ENCODE results near the gene CHAF1B. TPM values are rescaled to one million over a fixed set of nuclear protein-coding genes. Genes with fewer than 3 reads are reported as not detected.

Gene CHAF1B
- total and polyA plus RNA-seq, 2 of the 8 experiments (the other 6 are each of a cell fraction or from before 2014, with no cell fraction given) = 11.8 to 23.1 TPM

DNA sequence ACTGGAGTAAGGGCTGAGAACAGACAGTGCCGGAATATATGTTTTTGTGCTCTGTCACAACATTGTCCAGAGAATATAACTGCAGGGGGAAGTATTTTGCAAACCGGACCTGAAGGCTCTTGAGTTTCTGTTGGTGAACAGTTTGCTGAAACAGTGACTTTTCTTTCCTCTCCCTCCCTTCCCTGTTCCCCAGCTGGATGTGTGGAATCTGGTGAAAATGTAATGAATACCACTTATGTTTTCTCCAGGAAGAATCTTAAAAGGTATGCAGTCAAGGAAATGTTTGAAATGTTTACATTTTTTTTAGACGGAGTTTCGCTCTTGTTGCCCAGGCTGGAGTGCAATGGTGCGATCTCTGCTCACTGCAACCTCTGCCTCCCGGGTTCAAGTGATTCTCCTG is 23.4 kb downstream of the CHAF1B start (continued):
- TF ChIP-seq, protein P1, sequence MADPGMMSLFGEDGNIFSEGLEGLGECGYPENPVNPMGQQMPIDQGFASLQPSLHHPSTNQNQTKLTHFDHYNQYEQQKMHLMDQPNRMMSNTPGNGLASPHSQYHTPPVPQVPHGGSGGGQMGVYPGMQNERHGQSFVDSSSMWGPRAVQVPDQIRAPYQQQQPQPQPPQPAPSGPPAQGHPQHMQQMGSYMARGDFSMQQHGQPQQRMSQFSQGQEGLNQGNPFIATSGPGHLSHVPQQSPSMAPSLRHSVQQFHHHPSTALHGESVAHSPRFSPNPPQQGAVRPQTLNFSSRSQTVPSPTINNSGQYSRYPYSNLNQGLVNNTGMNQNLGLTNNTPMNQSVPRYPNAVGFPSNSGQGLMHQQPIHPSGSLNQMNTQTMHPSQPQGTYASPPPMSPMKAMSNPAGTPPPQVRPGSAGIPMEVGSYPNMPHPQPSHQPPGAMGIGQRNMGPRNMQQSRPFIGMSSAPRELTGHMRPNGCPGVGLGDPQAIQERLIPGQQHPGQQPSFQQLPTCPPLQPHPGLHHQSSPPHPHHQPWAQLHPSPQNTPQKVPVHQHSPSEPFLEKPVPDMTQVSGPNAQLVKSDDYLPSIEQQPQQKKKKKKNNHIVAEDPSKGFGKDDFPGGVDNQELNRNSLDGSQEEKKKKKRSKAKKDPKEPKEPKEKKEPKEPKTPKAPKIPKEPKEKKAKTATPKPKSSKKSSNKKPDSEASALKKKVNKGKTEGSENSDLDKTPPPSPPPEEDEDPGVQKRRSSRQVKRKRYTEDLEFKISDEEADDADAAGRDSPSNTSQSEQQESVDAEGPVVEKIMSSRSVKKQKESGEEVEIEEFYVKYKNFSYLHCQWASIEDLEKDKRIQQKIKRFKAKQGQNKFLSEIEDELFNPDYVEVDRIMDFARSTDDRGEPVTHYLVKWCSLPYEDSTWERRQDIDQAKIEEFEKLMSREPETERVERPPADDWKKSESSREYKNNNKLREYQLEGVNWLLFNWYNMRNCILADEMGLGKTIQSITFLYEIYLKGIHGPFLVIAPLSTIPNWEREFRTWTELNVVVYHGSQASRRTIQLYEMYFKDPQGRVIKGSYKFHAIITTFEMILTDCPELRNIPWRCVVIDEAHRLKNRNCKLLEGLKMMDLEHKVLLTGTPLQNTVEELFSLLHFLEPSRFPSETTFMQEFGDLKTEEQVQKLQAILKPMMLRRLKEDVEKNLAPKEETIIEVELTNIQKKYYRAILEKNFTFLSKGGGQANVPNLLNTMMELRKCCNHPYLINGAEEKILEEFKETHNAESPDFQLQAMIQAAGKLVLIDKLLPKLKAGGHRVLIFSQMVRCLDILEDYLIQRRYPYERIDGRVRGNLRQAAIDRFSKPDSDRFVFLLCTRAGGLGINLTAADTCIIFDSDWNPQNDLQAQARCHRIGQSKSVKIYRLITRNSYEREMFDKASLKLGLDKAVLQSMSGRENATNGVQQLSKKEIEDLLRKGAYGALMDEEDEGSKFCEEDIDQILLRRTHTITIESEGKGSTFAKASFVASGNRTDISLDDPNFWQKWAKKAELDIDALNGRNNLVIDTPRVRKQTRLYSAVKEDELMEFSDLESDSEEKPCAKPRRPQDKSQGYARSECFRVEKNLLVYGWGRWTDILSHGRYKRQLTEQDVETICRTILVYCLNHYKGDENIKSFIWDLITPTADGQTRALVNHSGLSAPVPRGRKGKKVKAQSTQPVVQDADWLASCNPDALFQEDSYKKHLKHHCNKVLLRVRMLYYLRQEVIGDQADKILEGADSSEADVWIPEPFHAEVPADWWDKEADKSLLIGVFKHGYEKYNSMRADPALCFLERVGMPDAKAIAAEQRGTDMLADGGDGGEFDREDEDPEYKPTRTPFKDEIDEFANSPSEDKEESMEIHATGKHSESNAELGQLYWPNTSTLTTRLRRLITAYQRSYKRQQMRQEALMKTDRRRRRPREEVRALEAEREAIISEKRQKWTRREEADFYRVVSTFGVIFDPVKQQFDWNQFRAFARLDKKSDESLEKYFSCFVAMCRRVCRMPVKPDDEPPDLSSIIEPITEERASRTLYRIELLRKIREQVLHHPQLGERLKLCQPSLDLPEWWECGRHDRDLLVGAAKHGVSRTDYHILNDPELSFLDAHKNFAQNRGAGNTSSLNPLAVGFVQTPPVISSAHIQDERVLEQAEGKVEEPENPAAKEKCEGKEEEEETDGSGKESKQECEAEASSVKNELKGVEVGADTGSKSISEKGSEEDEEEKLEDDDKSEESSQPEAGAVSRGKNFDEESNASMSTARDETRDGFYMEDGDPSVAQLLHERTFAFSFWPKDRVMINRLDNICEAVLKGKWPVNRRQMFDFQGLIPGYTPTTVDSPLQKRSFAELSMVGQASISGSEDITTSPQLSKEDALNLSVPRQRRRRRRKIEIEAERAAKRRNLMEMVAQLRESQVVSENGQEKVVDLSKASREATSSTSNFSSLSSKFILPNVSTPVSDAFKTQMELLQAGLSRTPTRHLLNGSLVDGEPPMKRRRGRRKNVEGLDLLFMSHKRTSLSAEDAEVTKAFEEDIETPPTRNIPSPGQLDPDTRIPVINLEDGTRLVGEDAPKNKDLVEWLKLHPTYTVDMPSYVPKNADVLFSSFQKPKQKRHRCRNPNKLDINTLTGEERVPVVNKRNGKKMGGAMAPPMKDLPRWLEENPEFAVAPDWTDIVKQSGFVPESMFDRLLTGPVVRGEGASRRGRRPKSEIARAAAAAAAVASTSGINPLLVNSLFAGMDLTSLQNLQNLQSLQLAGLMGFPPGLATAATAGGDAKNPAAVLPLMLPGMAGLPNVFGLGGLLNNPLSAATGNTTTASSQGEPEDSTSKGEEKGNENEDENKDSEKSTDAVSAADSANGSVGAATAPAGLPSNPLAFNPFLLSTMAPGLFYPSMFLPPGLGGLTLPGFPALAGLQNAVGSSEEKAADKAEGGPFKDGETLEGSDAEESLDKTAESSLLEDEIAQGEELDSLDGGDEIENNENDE (IDR thresholded peaks at IDR 0.05; ENCODE audit: insufficient replicate concordance, low read length) = no peak
- TF ChIP-seq CBX5 (IDR thresholded peaks at IDR 0.05; ENCODE audit: low read depth, low read length) (no peak), KDM1A (IDR thresholded peaks at IDR 0.05; ENCODE audit: borderline replicate concordance, low read length) (no peak), BACH1 (IDR thresholded peaks at IDR 0.05; ENCODE audit: low read length) (no peak), ZNF274 (IDR thresholded peaks at IDR 0.05; ENCODE audit: borderline replicate concordance, extremely low read depth, low read length) (no peak), JUN (IDR thresholded peaks at IDR 0.05; ENCODE audit: low read depth, low read length) (no peak), CEBPB (IDR thresholded peaks at IDR 0.05; ENCODE audit: low read depth, low read length) (no peak), BRCA1 (IDR thresholded peaks at IDR 0.05; ENCODE audit: low read depth, low read length) (no peak)
- TF ChIP-seq, protein P2, sequence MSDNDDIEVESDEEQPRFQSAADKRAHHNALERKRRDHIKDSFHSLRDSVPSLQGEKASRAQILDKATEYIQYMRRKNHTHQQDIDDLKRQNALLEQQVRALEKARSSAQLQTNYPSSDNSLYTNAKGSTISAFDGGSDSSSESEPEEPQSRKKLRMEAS (IDR thresholded peaks at IDR 0.05) = no peak
- TF ChIP-seq, protein P3, sequence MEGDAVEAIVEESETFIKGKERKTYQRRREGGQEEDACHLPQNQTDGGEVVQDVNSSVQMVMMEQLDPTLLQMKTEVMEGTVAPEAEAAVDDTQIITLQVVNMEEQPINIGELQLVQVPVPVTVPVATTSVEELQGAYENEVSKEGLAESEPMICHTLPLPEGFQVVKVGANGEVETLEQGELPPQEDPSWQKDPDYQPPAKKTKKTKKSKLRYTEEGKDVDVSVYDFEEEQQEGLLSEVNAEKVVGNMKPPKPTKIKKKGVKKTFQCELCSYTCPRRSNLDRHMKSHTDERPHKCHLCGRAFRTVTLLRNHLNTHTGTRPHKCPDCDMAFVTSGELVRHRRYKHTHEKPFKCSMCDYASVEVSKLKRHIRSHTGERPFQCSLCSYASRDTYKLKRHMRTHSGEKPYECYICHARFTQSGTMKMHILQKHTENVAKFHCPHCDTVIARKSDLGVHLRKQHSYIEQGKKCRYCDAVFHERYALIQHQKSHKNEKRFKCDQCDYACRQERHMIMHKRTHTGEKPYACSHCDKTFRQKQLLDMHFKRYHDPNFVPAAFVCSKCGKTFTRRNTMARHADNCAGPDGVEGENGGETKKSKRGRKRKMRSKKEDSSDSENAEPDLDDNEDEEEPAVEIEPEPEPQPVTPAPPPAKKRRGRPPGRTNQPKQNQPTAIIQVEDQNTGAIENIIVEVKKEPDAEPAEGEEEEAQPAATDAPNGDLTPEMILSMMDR (IDR thresholded peaks at IDR 0.05; ENCODE audit: control extremely low read depth in 1 of 3, insufficient read depth in 1 of 3, low read depth in 1 of 3, low read length in 3 of 3) = no peak

Data from H1 (cell line).